Endothelial cell of umbilical vein (primary cell): Measurements from ENCODE around the gene SLC22A8. TPM values are rescaled to one million over a fixed set of nuclear protein-coding genes. Genes with fewer than 3 reads are reported as not detected.

Experiments used
- BruUV-seq: library from RNA; stranded (reverse); fragments of 400-500 nt; replicated peaks from 2 replicates; lab custom pipeline; 2021; lab: Mats Ljungman, UMichigan
- CTCF ChIA-PET: fragments of 300-600, 350-600 bp; sonication (Branson Sonifier 250); formaldehyde crosslinking; loops from one replicate; lab custom pipeline; 2021; ENCODE audit warnings: antibody characterized with exemption, inconsistent platforms; lab: Charles Lee
- POLR2A ChIA-PET: fragments of 300-600, 350-600 bp; sonication (Branson Sonifier 250); formaldehyde crosslinking; loops from one replicate; lab custom pipeline; 2021; ENCODE audit warnings: antibody characterized with exemption, inconsistent platforms; lab: Charles Lee
- DNase-seq: peaks from one replicate; pipeline ENCODE4 v3.0.0-alpha.2; 2011; ENCODE audit warnings: low read depth, low spot score
- FAIRE-seq: peaks from 2 replicates; lab custom pipeline; 2011; peaks lifted over from hg19 to GRCh38; lab: Jason Lieb, UNC
- H2AFZ ChIP-seq: 2 replicates; pipeline ENCODE4 v1.6.0; 2012; ENCODE audit warnings: low read depth, low read length, control low read depth, inconsistent platforms
- H3K27ac ChIP-seq: 2 replicates; pipeline ENCODE4 v1.5.1; 2011; ENCODE audit warnings: low read depth, mild to moderate bottlenecking, control low read depth, low read length, moderate library complexity; ENCODE audit not compliant: insufficient read depth
- H3K27me3 ChIP-seq, 2 experiments: 2 replicates each; pipeline versions ENCODE4 v1.6.0 to v1.6.1; 2011; ENCODE audit warnings: low read length in 2 of 2, mixed read lengths in 1 of 2; ENCODE audit not compliant: control insufficient read depth in 2 of 2, insufficient read depth in 2 of 2
- H3K36me3 ChIP-seq, 2 experiments: 2 replicates in 1 of 2; 3 replicates in 1 of 2; pipeline ENCODE4 v1.5.1; 2011; ENCODE audit warnings: low read length in 2 of 2, mild to moderate bottlenecking in 1 of 2, moderate library complexity in 1 of 2; ENCODE audit not compliant: control insufficient read depth in 2 of 2, insufficient read depth in 2 of 2; ENCODE audit errors: extremely low read depth in 1 of 2
- H3K4me1 ChIP-seq: 3 replicates; pipeline ENCODE4 v1.5.1; 2011; ENCODE audit warnings: mild to moderate bottlenecking, low read length; ENCODE audit not compliant: control insufficient read depth, insufficient read depth; ENCODE audit errors: extremely low read depth
- H3K4me2 ChIP-seq: 2 replicates; pipeline ENCODE4 v1.6.1; 2011; ENCODE audit warnings: low read length, control low read depth, mixed read lengths; ENCODE audit not compliant: insufficient read depth
- H3K4me3 ChIP-seq, 3 experiments: fragments of 200-600 bp in 1 of 3; sonication (generic), shearing (Covaris generic) in 1 of 3; replicated peaks in 1 of 3; 2 replicates each; pipeline ENCODE4 v1.5.1; 2011 to 2016; ENCODE audit warnings: control low read depth in 3 of 3, low read length in 3 of 3, mild to moderate bottlenecking in 2 of 3, inconsistent platforms in 1 of 3, low read depth in 1 of 3, moderate library complexity in 1 of 3; ENCODE audit not compliant: insufficient read depth in 1 of 3
- H3K79me2 ChIP-seq: 2 replicates; pipeline ENCODE4 v1.6.0; 2012; ENCODE audit warnings: low read length, inconsistent platforms; ENCODE audit not compliant: control insufficient read depth, insufficient read depth
- H3K9ac ChIP-seq: replicated peaks from 2 replicates; pipeline ENCODE3; 2011; ENCODE audit warnings: low read length, control low read depth; ENCODE audit not compliant: insufficient read depth; ENCODE audit errors: extremely low read depth
- H3K9me1 ChIP-seq: replicated peaks from 3 replicates; pipeline ENCODE4 v1.6.0; 2011; ENCODE audit warnings: mild to moderate bottlenecking, low read length; ENCODE audit not compliant: control insufficient read depth, insufficient read depth; ENCODE audit errors: extremely low read depth
- H3K9me3 ChIP-seq: replicated peaks from 2 replicates; pipeline ENCODE4 v1.5.1; 2012; ENCODE audit warnings: low read length, inconsistent platforms; ENCODE audit not compliant: control insufficient read depth, insufficient read depth
- H4K20me1 ChIP-seq: replicated peaks from 2 replicates; pipeline ENCODE3; 2011; ENCODE audit warnings: mild to moderate bottlenecking, low read length; ENCODE audit not compliant: control insufficient read depth, insufficient read depth; ENCODE audit errors: extremely low read depth
- CTCF ChIP-seq, 2 donors: IDR thresholded peaks; 1 replicate in 1 of 2; 2 replicates in 1 of 2; pipeline ENCODE4 v1.5.1; 2011; ENCODE audit warnings: low read length in 2 of 2, mild to moderate bottlenecking in 2 of 2, moderate library complexity in 2 of 2, control low read depth in 1 of 2, inconsistent platforms in 1 of 2, low read depth in 1 of 2; ENCODE audit not compliant: insufficient read depth in 1 of 2; ENCODE audit errors: extremely low read depth in 1 of 2
- EZH2 ChIP-seq: IDR thresholded peaks from 2 replicates; pipeline ENCODE4 v1.6.1; 2012; ENCODE audit warnings: borderline replicate concordance, low read depth, mild to moderate bottlenecking, moderate library complexity, low read length, inconsistent platforms; ENCODE audit not compliant: severe bottlenecking
- FOS ChIP-seq: IDR thresholded peaks from 2 replicates; pipeline ENCODE4 v1.6.1; 2011; ENCODE audit warnings: mild to moderate bottlenecking, low read length, moderate library complexity, borderline replicate concordance; ENCODE audit not compliant: insufficient read depth
- GATA2 ChIP-seq: IDR thresholded peaks from 2 replicates; pipeline ENCODE4 v1.7.0; 2011; ENCODE audit warnings: low read depth, mild to moderate bottlenecking, moderate library complexity, mixed read lengths, low read length; ENCODE audit not compliant: insufficient read length, insufficient read depth
- JUN ChIP-seq: IDR thresholded peaks from 2 replicates; pipeline ENCODE4 v1.6.1; 2011; ENCODE audit warnings: borderline replicate concordance, low read depth; ENCODE audit not compliant: insufficient read length, insufficient read depth
- MAX ChIP-seq: IDR thresholded peaks from 2 replicates; pipeline ENCODE4 v1.6.1; 2011; ENCODE audit not compliant: insufficient read depth, insufficient read length
- MYC ChIP-seq: IDR thresholded peaks from one replicate; pipeline ENCODE4 v1.6.1; 2011; ENCODE audit warnings: mild to moderate bottlenecking, low read depth, low read length
- POLR2A ChIP-seq: IDR thresholded peaks from 2 replicates; pipeline ENCODE4 v1.6.1; 2012; ENCODE audit warnings: low read depth, mild to moderate bottlenecking, control low read depth, low read length
- POLR2AphosphoS5 ChIP-seq: IDR thresholded peaks from 2 replicates; pipeline ENCODE4 v1.6.1; 2012; ENCODE audit warnings: low read depth, mild to moderate bottlenecking, control low read depth, low read length, moderate library complexity; ENCODE audit not compliant: insufficient read depth
- dilution Hi-C: fragments of 300-500 bp; cut with MboI; formaldehyde crosslinking; loops from one replicate; pipeline ENCODE4 v1.15.0; 2019; ENCODE audit warnings: low sequenced_read_pairs; ENCODE audit not compliant: extremely low pct_ligation_motif_present
- intact Hi-C: fragments of 100-400 bp; cut with micrococcal nuclease; formaldehyde crosslinking; loops from one replicate; pipeline ENCODE4 v1.10.0; 2022
- polyA plus RNA-seq, 4 experiments: library from polyadenylated mRNA; depleted of rRNA in 3 of 4; stranded (reverse) in 3 of 4; unstranded in 1 of 4; fragments of >200 nt; gene quantifications; 2 replicates each; pipeline versions ENCODE4 v1.2.1 to v1.2.3, GENCODE V29; 2011 to 2012; ENCODE audit warnings: missing spikeins in 1 of 4
- total RNA-seq: library from RNA; stranded (reverse); gene quantifications from 2 replicates; pipeline ENCODE4 v1.2.3, GENCODE V29; 2021

The SLC22A8 gene
- total and polyA plus RNA-seq, 2 donors (not counting 3 experiments of a cell fraction or from before 2014, with no cell fraction given) = not detected

- TF ChIP-seq CTCF (IDR thresholded peaks at IDR 0.05; ENCODE audit: extremely low read depth in 1 of 2, insufficient read depth in 1 of 2, low read depth in 1 of 2, low read length in 2 of 2) (no peak), FOS (no peak), EZH2 (no peak), MAX (no peak), MYC (no peak), GATA2 (no peak), JUN (no peak), POLR2A (no peak), POLR2AphosphoS5 (no peak)
- CTCF ChIA-PET = interaction anchor here (0.7 to 2.0 kb wide), 2 partner anchors 105 kb away, joined by 3 to 9 read pairs; no protein-coding TSS in a partner anchor
Observed at GRCh38 chr11:63010934-63011439, 4.7 kb downstream of the SLC22A8 start.

More at GRCh38 chr11:63010934-63011439, 4.7 kb downstream of the SLC22A8 start:
- no peaks in the 10 kb centered on the region for H4K20me1 ChIP-seq
- no TSS peak for BruUV-seq
- FAIRE-seq (no peak), DNase-seq (no peak)
- no peak overlapping the region for H3K4me3 ChIP-seq
- dilution Hi-C loops (no loop called here), intact Hi-C loops (no loop called here)
- no peaks in the 10 kb centered on the region for H3K4me1 ChIP-seq
- POLR2A ChIA-PET = no interaction called here
- H3K9me3 ChIP-seq = no peaks in the 10 kb centered on the region
- no peaks in the 10 kb centered on the region for H3K36me3 ChIP-seq
- H3K79me2 ChIP-seq = no peaks in the 10 kb centered on the region
- H3K27ac ChIP-seq = no peak overlapping the region
- no peak overlapping the region for H3K9ac ChIP-seq
- peaks cover 3% of the 10 kb centered on the region in 2 experiments for H3K27me3 ChIP-seq
- no peak overlapping the region for H2AFZ ChIP-seq
- no peak overlapping the region for H3K4me2 ChIP-seq
- H3K9me1 ChIP-seq = no peaks in the 10 kb centered on the region
